HG02938 (cell line): ENCODE measurements around the gene GNL2.

Experiments
- ATAC-seq: cut with Tn5 transposase; IDR thresholded peaks from one replicate; pipeline ENCODE4 v1.9.1; 2021; ENCODE audit warnings: mild to moderate bottlenecking, moderate library complexity; ENCODE audit not compliant: unreplicated experiment

The GNL2 gene

GRCh38 chr1:37595440-37596181, at the start of gene GNL2:
TSS of gene GNL2 (minus strand) at chr1:37595937. CDS start at chr1:37595822, 115 bp downstream.
- ATAC-seq, result peak; percentile 93

GRCh38 chr1:37641059-37641458, 45.3 kb upstream of the GNL2 start:
- no peak for ATAC-seq

GRCh38 chr1:37636435-37636834, 40.7 kb upstream of the GNL2 start:
- ATAC-seq, result no peak

DNA sequence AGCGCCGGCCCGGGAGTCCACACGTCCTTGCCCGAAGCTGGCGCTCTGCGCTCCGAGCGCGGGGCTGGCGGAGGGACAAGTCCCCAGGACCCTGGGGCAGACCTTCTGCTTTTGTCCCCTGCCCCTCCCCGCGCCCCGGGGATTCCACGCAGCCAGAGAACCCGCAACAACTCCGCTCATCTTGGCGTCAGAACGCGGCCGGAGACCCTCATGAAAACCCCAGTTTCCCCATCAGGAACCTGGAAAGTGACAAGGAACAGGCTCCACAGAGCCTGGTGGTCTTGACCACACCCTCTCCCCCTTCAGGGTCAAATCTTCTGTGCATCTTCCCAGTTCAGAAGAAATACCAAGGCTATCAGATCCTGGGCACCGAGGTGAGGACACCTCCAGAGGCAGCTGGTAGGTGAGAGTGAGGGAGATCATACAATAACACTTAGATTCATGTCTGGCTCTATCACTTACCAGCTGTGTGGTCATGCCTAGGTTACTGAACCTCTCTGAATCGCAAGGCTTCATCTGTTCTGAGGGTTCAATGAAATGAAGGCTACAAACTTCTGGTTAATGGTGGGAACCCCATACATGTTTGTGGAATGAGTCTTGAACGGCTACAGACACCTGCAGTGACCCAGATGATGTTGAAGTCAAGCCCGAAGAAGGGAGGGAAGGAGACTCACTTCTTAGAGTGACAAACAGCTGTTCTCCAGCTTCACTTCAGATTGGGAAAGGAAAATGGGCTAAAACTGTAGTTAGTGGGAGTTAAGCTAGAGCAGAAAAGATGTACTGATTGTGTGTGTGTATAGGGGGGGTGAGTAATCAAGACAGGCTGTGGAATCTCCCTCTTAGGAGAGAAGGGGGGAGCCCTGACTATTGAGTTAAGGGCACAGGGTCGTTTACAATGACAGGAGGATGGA, 39.5 kb upstream of the GNL2 start:
- no peak for ATAC-seq

GRCh38 chr1:37634244-37634991, 38.7 kb upstream of the GNL2 start, which contains the start of gene RSPO1:
TSS of gene RSPO1 (minus strand) at chr1:37634892. CDS start at chr1:37629661, 5,231 bp downstream.
- no peak for ATAC-seq

GRCh38 chr1:37633938-37634243, 38.2 kb upstream of the GNL2 start:
- no peak for ATAC-seq

DNA sequence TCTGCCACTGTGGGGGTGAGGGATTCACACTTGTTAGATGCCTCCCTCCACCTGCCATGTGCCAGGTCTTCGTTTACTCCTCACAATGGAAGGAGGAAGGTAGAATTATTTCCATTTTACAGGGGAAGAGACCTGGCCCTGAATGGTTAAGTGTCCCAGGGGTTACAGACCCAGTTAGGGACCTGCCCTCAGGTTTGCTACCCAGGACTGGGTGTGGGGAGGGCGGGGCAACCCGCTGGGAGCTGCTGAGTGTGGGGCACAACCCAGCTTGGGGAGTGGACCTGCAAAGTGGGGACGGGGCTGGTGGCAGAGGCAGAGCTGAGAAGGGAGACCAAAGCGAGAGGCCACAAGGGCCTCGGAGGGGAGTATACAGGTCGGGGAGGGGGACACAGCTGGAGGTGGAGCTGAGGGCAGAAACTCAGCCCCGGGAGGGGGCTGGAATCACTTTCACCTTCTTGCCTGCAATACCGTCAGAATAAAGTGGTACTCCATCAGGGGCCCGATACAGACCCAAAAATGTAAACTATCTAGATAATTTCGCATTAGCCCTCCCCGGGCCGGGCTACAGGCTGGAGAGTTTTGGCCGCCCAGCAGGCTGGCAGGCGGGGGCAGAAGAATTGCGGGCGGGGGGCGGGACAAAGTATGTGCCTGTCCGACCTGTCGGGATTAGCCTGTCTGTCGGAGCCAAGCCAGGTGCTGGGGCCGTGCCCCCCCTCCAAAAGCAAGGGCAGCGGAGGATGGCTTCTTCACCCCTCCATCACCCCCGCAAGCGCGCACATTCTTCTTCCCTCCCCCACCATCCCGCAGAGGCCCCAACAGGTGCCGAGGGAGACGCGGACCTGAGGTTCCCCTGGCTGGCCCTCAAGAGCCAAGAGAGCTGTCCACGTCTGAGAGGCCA, 37.6 kb upstream of the GNL2 start:
- no peak for ATAC-seq

- ATAC-seq, result no peak
Measured at GRCh38 chr1:37631036-37631435, 35.3 kb upstream of the GNL2 start.

DNA sequence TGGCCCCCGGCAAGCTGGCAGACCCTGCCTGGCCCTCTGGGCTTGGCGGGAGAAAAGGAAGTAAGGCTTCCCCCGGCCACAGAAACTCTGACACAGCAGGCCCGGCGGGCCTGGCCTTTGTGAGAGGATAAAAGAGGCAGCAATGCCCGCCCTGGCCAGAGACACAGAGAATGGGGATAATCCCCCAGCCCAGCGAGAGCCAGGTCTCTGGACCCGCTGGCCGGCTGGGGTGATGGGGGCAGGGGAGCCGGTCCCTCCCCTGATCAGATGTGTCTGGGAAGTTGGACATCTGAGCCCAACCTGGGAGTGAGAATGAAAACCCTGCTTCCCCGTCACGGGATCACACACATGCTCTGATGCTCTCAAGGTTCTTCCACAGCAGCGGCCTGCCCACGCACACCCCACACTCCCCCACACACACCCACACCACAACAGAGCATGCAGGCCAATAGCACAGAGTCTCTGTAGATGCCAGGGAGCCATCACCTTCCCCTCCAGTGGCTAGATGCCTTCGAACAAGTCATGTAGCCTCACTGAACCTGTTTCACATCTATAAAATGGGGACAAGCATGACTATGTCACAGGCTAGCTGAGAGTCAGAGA, 34.8 kb upstream of the GNL2 start:
- ATAC-seq, result no peak

- no peak for ATAC-seq
Measured at GRCh38 chr1:37629726-37630425, 34.1 kb upstream of the GNL2 start.

DNA sequence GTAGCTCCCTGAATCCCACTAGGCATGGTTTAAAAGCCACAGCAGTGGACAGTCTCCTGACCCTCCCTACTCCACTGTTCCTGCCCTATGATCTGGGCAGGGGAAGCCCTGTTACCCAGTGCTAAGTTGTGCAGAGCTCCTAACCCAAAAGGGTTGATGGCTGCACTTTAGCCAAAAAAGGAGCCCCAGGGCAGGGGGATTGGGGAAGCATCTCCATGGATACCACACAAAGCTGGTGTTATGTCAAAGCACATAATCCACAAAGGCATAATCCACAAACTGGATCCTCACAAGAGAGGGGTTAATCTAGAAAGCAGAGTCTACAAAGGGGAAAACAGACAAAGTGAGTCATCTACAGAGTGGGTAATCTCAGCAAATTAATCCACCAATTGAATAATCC, 33.3 kb upstream of the GNL2 start:
- ATAC-seq, result no peak

DNA sequence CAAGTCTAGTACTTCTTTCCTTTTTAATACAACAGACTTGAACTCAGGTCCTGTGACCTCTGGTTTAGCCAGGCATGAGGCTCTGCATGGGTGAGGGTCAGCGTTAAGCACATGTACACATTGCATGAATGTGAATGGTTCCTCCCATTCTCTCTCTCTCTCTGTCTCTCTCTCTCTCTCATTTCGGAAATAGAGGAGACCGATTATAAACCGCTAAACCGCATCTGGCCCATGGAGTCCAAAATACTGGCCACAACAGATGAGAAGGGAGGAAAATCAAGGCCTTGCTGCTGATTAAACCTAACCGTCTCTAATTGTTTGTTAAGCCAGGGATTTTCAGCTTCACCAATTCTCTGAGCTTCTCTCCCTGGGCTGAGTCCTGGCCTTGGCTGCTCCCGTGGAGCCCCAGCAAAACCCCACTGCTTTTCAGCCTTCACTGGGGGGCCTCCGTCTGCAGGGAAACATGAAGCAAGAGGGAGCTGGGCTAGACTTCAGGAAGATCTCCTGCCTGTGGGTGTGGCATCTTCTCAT, 32.4 kb upstream of the GNL2 start:
- no peak for ATAC-seq

DNA sequence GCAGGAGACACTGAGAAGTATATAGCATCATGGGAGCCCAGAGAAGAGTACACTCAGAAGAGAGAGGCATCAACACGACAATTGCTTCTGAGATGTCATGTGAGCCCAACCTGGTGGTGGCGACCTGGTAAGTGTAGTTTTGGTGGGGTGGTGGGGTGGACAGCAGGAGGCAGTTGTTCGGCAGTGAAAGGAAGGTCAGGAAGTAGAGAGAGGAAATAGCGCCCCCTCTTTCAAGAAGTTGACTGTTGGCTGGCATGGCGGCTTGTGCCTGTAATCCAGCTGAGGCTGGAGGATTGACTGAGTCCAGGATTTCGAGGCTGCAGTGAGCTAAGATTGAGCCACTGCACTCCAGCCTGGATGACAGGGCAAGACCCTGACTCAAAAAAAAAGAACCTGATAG, 26.4 kb upstream of the GNL2 start:
- ATAC-seq, result no peak

- no peak for ATAC-seq
Measured at GRCh38 chr1:37621326-37621870, 25.7 kb upstream of the GNL2 start.

DNA sequence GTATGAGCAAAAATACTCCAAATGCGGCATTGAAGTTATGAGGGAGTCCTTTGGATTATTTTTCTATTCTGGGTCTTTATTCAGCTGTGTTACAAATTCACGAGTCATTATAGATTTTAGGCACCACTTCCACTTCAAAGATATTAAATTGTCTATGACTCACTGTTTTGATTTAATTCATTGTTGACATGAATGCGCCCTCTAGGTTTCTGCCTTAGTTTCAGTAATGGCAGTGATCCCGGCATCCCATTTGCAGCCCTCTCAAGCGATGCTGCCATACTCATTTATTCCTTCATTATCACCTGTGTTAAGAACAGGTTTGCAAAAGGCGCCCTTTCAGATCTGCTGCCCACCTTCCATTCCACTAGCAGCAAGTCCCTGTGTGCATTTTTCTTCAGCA, 25.0 kb upstream of the GNL2 start:
- no peak for ATAC-seq

DNA sequence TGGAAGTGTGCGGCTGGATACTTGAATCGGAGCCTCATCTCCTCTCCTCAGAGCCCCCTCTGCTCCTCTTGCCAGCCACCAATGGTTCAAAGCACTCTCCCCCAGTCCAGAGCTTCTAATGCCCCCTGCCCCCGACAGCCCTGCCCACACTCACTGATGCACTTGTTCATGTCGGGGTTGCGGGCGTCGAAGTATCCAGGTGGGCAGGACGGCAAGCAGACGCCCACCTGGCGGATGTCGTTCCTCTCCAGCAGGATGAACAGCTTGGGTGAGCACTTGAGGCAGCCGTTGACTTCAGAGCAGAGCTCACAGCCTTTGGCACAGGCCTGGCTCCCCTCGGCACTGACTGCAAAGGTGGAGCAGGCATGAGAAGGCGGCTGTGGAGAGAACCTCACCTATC, 20.6 kb upstream of the GNL2 start:
- ATAC-seq, result no peak

DNA sequence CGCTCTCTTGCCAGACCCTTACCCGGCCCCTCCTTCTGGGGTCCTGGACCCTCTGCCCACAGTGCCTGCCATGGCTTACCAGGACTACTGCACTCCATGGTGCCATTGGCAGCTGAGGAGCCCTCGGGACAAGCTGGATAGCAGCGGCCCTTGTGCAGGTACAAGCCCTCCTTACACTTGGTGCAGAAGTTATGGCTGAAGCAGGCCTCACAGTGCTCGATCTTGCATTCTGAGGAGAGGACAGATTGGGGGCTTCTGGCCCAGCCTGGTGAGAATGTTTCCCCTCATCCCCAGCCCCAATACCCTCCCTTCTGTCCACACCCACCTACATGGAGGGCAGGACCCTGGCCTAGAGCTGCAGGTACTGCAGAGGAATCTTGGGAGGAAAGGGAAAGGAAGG, 18.4 kb upstream of the GNL2 start:
- ATAC-seq, result no peak

- no peak for ATAC-seq
Measured at GRCh38 chr1:37612186-37612585, 16.4 kb upstream of the GNL2 start.

GRCh38 chr1:37609994-37610393, 14.3 kb upstream of the GNL2 start:
- no peak for ATAC-seq
